H9 (cell line): ENCODE data around the gene HECW1. TPM values are rescaled to one million over a fixed set of nuclear protein-coding genes. Genes with fewer than 3 reads are reported as not detected.

Experiments used
- DNase-seq: peaks from one replicate; pipeline ENCODE4 v3.0.0-alpha.2; 2017
- H2AFZ ChIP-seq: one replicate; pipeline ENCODE4 v1.6.1; 2013; ENCODE audit warnings: mild to moderate bottlenecking, low read length, control low read depth, moderate library complexity
- H2AK5ac ChIP-seq: 2 replicates; pipeline ENCODE4 v1.6.1; 2013; ENCODE audit warnings: low read length, control low read depth, mixed read lengths; ENCODE audit not compliant: insufficient read length
- H2BK120ac ChIP-seq: one replicate; pipeline ENCODE4 v1.6.1; 2013; ENCODE audit warnings: low read depth, mild to moderate bottlenecking, low read length, control low read depth, inconsistent platforms; ENCODE audit not compliant: poor library complexity, severe bottlenecking
- H2BK12ac ChIP-seq: 2 replicates; pipeline ENCODE4 v1.6.1; 2013; ENCODE audit warnings: low read length, control low read depth, mixed read lengths, low read depth; ENCODE audit not compliant: insufficient read length
- H2BK15ac ChIP-seq: 2 replicates; pipeline ENCODE4 v1.6.1; 2013; ENCODE audit warnings: low read depth, low read length, control low read depth
- H2BK20ac ChIP-seq: one replicate; pipeline ENCODE4 v1.6.1; 2013; ENCODE audit warnings: low read depth, mild to moderate bottlenecking, low read length, control low read depth, inconsistent platforms; ENCODE audit not compliant: poor library complexity, severe bottlenecking
- H2BK5ac ChIP-seq: 2 replicates; pipeline ENCODE4 v1.6.1; 2013; ENCODE audit warnings: low read length, control low read depth, mixed read lengths; ENCODE audit not compliant: insufficient read length
- H3K14ac ChIP-seq: 2 replicates; pipeline ENCODE4 v1.6.1; 2013; ENCODE audit warnings: low read length, control low read depth; ENCODE audit not compliant: insufficient read depth
- H3K18ac ChIP-seq: 2 replicates; pipeline ENCODE4 v1.6.1; 2013; ENCODE audit warnings: low read depth, mild to moderate bottlenecking, mixed read lengths, low read length, control low read depth; ENCODE audit not compliant: insufficient read length
- H3K23ac ChIP-seq: 2 replicates; pipeline ENCODE4 v1.6.1; 2013; ENCODE audit warnings: low read length, control low read depth, mixed read lengths, low read depth; ENCODE audit not compliant: insufficient read length
- H3K23me2 ChIP-seq: 2 replicates; pipeline ENCODE4 v1.6.1; 2013; ENCODE audit warnings: low read depth, mild to moderate bottlenecking, mixed read lengths, low read length, control low read depth; ENCODE audit not compliant: insufficient read length, poor library complexity, severe bottlenecking
- H3K27ac ChIP-seq: 2 replicates; pipeline ENCODE4 v1.5.1; 2013; ENCODE audit warnings: low read length, control low read depth, mixed read lengths, low read depth; ENCODE audit not compliant: insufficient read length
- H3K27me3 ChIP-seq: 2 replicates; pipeline ENCODE4 v1.6.1; 2013; ENCODE audit warnings: low read length, control low read depth, inconsistent platforms; ENCODE audit not compliant: insufficient read depth
- H3K4ac ChIP-seq: 2 replicates; pipeline ENCODE4 v1.6.1; 2013; ENCODE audit warnings: low read depth, mild to moderate bottlenecking, control low read depth, inconsistent platforms, low read length, moderate library complexity
- H3K4me1 ChIP-seq: 2 replicates; pipeline ENCODE4 v1.6.1; 2013; ENCODE audit warnings: low read length, control low read depth, inconsistent platforms; ENCODE audit not compliant: insufficient read depth
- H3K4me2 ChIP-seq: 2 replicates; pipeline ENCODE4 v1.6.1; 2013; ENCODE audit warnings: low read length, control low read depth, mixed read lengths; ENCODE audit not compliant: insufficient read length, insufficient read depth
- H3K56ac ChIP-seq: 2 replicates; pipeline ENCODE4 v1.6.1; 2013; ENCODE audit warnings: low read depth, mild to moderate bottlenecking, mixed read lengths, low read length, control low read depth; ENCODE audit not compliant: insufficient read length
- H3K79me1 ChIP-seq: 2 replicates; pipeline ENCODE4 v1.6.1; 2013; ENCODE audit warnings: low read depth, mild to moderate bottlenecking, moderate library complexity, low read length, control low read depth, inconsistent platforms; ENCODE audit not compliant: insufficient read depth, poor library complexity, severe bottlenecking
- H3K79me2 ChIP-seq: 2 replicates; pipeline ENCODE4 v1.6.1; 2013; ENCODE audit warnings: low read length, control low read depth, inconsistent platforms; ENCODE audit not compliant: insufficient read depth
- H3K9ac ChIP-seq: 2 replicates; pipeline ENCODE4 v1.6.1; 2013; ENCODE audit warnings: low read length, control low read depth, mixed read lengths; ENCODE audit not compliant: insufficient read length; ENCODE audit errors: extremely low read depth
- H3K9me3 ChIP-seq: one replicate; pipeline ENCODE4 v1.6.1; 2013; ENCODE audit warnings: low read depth, low read length, inconsistent platforms; ENCODE audit not compliant: control insufficient read depth
- H3T11ph ChIP-seq: one replicate; pipeline ENCODE4 v1.6.1; 2013; ENCODE audit warnings: mild to moderate bottlenecking, low read length, control low read depth, inconsistent platforms
- H4K20me1 ChIP-seq: one replicate; pipeline ENCODE4 v1.6.1; 2013; ENCODE audit not compliant: control insufficient read depth, insufficient read length, insufficient read depth
- H4K5ac ChIP-seq: 2 replicates; pipeline ENCODE4 v1.6.1; 2013; ENCODE audit warnings: low read depth, mild to moderate bottlenecking, mixed read lengths, low read length, control low read depth; ENCODE audit not compliant: insufficient read length
- H4K8ac ChIP-seq: replicated peaks from 2 replicates; pipeline ENCODE4 v1.6.1; 2013; ENCODE audit warnings: low read length, control low read depth, mixed read lengths, low read depth; ENCODE audit not compliant: insufficient read length
- H4K91ac ChIP-seq: 2 replicates; pipeline ENCODE4 v1.6.1; 2013; ENCODE audit warnings: low read depth, mild to moderate bottlenecking, moderate library complexity, mixed read lengths, low read length, control low read depth; ENCODE audit not compliant: insufficient read length
- H3K27ac Mint-ChIP-seq, 3 experiments: 2 replicates in 2 of 3; 3 replicates in 1 of 3; pipeline ENCODE4 v1.8.0; 2020 to 2021; ENCODE audit warnings: mixed read lengths in 3 of 3, mild to moderate bottlenecking in 1 of 3, moderate library complexity in 1 of 3
- H3K27me3 Mint-ChIP-seq: 2 replicates; pipeline ENCODE4 v1.8.0; 2021; ENCODE audit warnings: low read depth, mild to moderate bottlenecking, moderate library complexity, mixed read lengths
- H3K36me3 Mint-ChIP-seq, 3 experiments: 2 replicates in 2 of 3; 3 replicates in 1 of 3; pipeline ENCODE4 v1.8.0; 2020 to 2021; ENCODE audit warnings: low read depth in 3 of 3, mixed read lengths in 3 of 3; ENCODE audit not compliant: insufficient read depth in 1 of 3
- H3K4me1 Mint-ChIP-seq, 2 experiments: 2 replicates each; pipeline ENCODE4 v1.8.0; 2020; ENCODE audit warnings: mixed read lengths in 2 of 2
- H3K4me3 Mint-ChIP-seq, 2 experiments: 2 replicates in 1 of 2; 3 replicates in 1 of 2; pipeline ENCODE4 v1.8.0; 2020 to 2021; ENCODE audit warnings: mild to moderate bottlenecking in 2 of 2, mixed read lengths in 2 of 2, moderate library complexity in 1 of 2
- H3K9me3 Mint-ChIP-seq, 2 experiments: 2 replicates in 1 of 2; 3 replicates in 1 of 2; pipeline ENCODE4 v1.8.0; 2020; ENCODE audit warnings: mild to moderate bottlenecking in 2 of 2, mixed read lengths in 2 of 2, moderate library complexity in 1 of 2
- CTCF ChIP-seq: fragments of 200-600 bp; sonication (generic); conservative IDR thresholded peaks from 3 replicates; pipeline ENCODE4 v1.8.0; 2021; ENCODE audit warnings: antibody characterized with exemption, mild to moderate bottlenecking
- WGBS: extraction: QIAGEN DNeasy Blood & Tissue Kit; methylation state at CpG from one replicate; pipeline ENCODE4 v1.1.7; 2013; ENCODE audit warnings: missing lambda C conversion rate, low lambda C conversion rate, mixed read lengths; ENCODE audit not compliant: insufficient read length; ENCODE audit errors: extremely low coverage; 5-methylcytosine and 5-hydroxymethylcytosine counted together
- total RNA-seq: library from RNA; stranded (reverse); gene quantifications from 2 replicates; pipeline ENCODE4 v1.2.1, GENCODE V29; 2021

The HECW1 gene
- total RNA-seq, 1 experiment from 2014 or later, result 5.0 TPM

DNA sequence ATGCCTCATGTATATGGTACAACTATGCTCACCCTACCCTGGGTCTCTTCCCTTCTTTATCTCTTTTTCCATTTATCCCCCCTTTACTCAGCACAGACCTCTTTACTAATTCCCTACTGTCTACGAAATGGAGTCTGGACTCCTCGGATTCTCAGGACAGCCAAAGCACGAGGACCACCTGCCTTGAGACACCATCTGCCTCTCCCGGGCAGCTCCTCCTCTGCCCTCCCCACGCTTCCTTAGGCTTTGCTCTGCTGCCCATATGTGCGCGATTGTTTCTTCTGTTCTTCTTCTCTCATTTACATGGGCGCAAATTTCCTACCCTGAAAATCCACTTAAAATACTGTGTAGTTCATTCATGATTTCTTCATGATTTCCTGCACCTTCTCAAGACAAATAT lies 407.8 kb downstream of the HECW1 start:
- no peak overlapping the region for H3K4me3 Mint-ChIP-seq
- H2BK15ac ChIP-seq, result no peak overlapping the region
- no peaks in the 10 kb centered on the region for H3K27me3 Mint-ChIP-seq
- H3K18ac ChIP-seq, result no peak overlapping the region
- H3K27me3 ChIP-seq, result no peaks in the 10 kb centered on the region
- no peak overlapping the region for H4K8ac ChIP-seq
- H3K36me3 Mint-ChIP-seq, result no peaks in the 10 kb centered on the region; a peak in 1 of 7 replicates
- no peaks in the 10 kb centered on the region for H3K23me2 ChIP-seq
- H4K5ac ChIP-seq, result no peak overlapping the region
- no peak overlapping the region for H3K4me2 ChIP-seq
- H2AK5ac ChIP-seq, result no peak overlapping the region
- DNase-seq, result no peak
- H2AFZ ChIP-seq, result no peak overlapping the region
- no peaks in the 10 kb centered on the region for H4K20me1 ChIP-seq
- H3K79me1 ChIP-seq, result no peaks in the 10 kb centered on the region
- peaks cover 9 to 16% of the 10 kb centered on the region in 2 experiments for H3K4me1 Mint-ChIP-seq
- H3K27ac Mint-ChIP-seq, result no peak overlapping the region
- no peak overlapping the region for H2BK12ac ChIP-seq
- no peak overlapping the region for H3T11ph ChIP-seq
- H3K9me3 Mint-ChIP-seq, result no peaks in the 10 kb centered on the region
- H3K9me3 ChIP-seq, result no peaks in the 10 kb centered on the region
- WGBS, result no CpG with 5 or more reads among the region's 8 CpGs
- no peak overlapping the region for H2BK5ac ChIP-seq
- no peak overlapping the region for H2BK20ac ChIP-seq
- H3K4ac ChIP-seq, result no peak overlapping the region
- no peaks in the 10 kb centered on the region; the same call in 1 of the 2 replicates for H3K4me1 ChIP-seq
- no peak overlapping the region for H3K14ac ChIP-seq
- no peak overlapping the region for H4K91ac ChIP-seq
- no peak overlapping the region for H3K23ac ChIP-seq
- H2BK120ac ChIP-seq, result no peak overlapping the region
- no peak overlapping the region for H3K56ac ChIP-seq
- H3K79me2 ChIP-seq, result no peaks in the 10 kb centered on the region
- H3K27ac ChIP-seq, result no peak overlapping the region
- no peak overlapping the region for H3K9ac ChIP-seq
- TF ChIP-seq CTCF, result no peak
